ENCODE data around the gene MT3.

Gene MT3

DNA sequence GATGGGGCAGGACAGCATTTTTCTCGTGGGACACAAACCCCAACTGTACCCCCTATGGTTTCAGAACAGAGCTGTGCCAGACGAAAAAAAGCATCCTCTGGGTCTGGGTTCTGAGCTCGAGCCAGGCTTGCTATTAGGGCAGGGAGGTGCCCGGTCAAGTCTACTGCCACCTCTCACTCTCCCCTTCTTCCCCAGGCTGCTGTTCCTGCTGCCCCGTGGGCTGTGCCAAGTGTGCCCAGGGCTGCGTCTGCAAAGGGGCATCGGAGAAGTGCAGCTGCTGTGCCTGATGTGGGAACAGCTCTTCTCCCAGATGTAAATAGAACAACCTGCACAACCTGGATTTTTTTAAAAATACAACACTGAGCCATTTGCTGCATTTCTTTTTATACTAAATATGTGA lies 37.4 kb downstream of the MT3 start:
- Mint-ChIP-seq H3K9me3 (ENCODE audit: low read depth) (no peaks in the 10 kb centered on the region), H3K27ac (no peak overlapping the region), H3K27me3 (peaks cover 10% of the 10 kb centered on the region), H3K4me3 (no peak overlapping the region), H3K4me1 (ENCODE audit: low read depth) (peaks cover 19% of the 10 kb centered on the region), H3K36me3 (no peaks in the 10 kb centered on the region)

DNA sequence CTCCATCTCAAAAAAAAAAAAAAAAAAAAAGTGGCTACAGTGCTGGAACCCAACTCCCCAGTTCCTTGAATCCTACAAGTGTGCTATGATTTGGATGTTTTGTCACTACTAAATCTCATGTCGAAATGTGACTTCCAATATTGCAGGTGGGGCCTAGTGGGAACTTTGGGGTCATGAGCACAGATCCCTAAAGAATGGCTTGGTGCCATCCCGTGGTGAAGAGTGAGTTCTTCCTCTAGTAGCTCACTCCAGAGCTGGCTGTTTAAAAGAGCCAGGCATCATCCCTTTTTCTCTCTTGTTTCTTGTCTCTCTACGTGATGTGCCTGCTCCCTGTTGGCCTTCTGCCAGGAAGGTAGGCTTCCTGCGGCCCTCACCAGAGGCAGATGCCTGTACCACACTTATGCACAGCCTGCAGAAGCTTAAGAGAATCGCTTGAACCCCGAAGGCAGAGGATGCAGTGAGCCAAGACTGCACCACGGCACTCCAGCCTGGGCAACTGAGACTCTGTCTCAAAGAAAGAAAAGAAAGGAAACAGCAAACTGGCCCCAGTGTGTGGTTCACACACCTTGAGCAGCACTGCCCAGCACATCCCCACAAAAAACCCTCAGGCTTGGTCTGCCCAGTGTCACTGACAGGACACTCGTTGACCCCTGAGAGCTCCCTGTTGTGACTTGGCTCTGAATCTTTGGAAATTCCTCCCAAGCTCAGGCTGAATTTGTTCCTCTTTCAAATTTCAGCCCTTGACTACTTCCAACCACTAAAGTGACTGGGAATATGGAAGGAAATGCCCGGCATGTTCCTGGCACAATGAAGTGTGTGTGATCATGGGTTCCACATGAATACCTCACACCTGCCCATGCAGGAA lies 39.4 kb downstream of the MT3 start:
- H3K27ac Mint-ChIP-seq, result no peak overlapping the region
- peaks cover 20% of the 10 kb centered on the region for H3K27me3 Mint-ChIP-seq
- H3K4me1 Mint-ChIP-seq (ENCODE audit: low read depth), result peaks cover 27% of the 10 kb centered on the region
- no peaks in the 10 kb centered on the region for H3K9me3 Mint-ChIP-seq (ENCODE audit: low read depth)
- H3K4me3 Mint-ChIP-seq, result peak overlapping the region; percentile 32
- H3K36me3 Mint-ChIP-seq, result no peaks in the 10 kb centered on the region

DNA sequence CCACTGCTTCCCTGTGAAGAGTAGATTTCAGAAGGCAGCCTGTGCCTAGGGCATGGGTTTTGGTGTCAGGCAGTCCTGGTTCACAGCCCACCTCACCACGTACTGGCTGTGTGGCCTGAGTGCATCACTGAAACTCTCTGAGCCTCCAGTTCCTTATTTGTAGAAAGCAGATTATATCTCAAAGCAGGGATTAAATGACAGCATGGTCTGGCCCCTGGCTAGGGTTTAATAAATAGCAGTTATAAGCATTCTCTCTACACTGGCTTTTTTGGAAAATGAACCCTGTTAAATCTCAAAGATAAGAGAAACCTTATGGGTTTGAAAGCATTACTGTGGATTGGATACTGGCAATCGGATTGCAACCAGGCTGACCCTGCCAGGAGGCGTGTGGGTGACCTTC lies 40.2 kb downstream of the MT3 start:
- H3K4me3 Mint-ChIP-seq, result no peak overlapping the region
- peaks cover 26% of the 10 kb centered on the region for H3K27me3 Mint-ChIP-seq
- peaks cover 24% of the 10 kb centered on the region for H3K4me1 Mint-ChIP-seq (ENCODE audit: low read depth)
- H3K36me3 Mint-ChIP-seq, result no peaks in the 10 kb centered on the region
- no peak overlapping the region for H3K27ac Mint-ChIP-seq
- no peaks in the 10 kb centered on the region for H3K9me3 Mint-ChIP-seq (ENCODE audit: low read depth)

DNA sequence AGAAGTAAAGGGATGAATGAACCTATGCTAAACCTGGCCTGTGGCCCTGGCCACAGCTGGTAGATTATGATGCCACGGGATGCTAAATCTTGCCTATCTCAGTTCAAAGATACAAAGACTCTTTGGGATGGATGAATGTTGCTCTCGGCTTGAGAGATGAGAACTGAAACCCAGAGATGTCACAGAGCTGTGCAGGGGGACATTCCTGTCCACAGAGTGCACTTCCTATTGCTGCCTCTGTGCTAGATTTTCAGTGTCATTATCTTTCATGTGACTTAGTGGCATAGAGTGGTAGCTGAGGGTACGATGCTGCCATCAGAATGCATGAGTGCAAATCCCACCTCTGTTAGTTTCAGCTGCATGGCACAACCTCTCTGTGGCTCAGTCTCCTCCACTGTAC lies 40.8 kb downstream of the MT3 start:
- Mint-ChIP-seq H3K27me3 (peaks cover 32% of the 10 kb centered on the region), H3K4me3 (no peak overlapping the region), H3K36me3 (no peaks in the 10 kb centered on the region), H3K27ac (no peak overlapping the region), H3K4me1 (ENCODE audit: low read depth) (peaks cover 26% of the 10 kb centered on the region), H3K9me3 (ENCODE audit: low read depth) (no peaks in the 10 kb centered on the region)

DNA sequence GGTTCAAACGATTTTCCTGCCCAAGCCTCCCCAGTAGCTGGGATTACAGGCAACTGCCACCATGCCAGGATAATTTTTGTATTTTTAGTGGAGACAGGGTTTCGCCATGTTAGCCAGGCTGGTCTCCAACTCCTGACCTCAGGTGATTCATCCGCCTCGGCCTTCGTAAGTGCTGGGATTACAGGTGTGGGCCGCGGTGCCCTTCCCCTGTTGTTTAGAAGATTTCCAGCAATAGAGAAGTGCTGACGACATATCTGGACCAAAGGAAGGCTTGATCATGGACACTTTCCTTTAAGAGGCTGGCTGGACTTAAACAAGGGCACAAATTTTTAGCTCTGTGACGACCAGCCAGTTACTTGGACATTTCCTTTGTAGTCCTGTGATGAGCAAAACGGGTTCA lies 41.9 kb downstream of the MT3 start:
- Mint-ChIP-seq H3K36me3 (no peaks in the 10 kb centered on the region), H3K4me3 (peak overlapping the region; percentile 83), H3K4me1 (ENCODE audit: low read depth) (peaks cover 25% of the 10 kb centered on the region), H3K9me3 (ENCODE audit: low read depth) (no peaks in the 10 kb centered on the region), H3K27ac (no peak overlapping the region), H3K27me3 (peaks cover 36% of the 10 kb centered on the region)

DNA sequence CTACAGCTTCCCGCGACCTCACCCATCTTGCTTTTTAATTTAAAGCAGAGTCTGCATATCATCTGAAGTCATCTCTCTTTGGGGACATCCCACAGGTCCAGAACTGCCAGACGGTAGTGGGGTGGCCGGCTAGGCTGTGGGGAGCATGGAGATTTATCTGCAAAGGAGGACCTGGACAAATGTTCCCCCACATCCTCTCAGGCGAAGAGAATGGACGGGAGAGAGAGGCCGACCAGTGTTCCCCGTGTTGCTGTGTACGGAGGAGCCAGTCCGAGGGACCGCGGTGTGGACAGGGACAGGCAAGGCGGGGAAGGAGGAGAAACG lies 42.5 kb downstream of the MT3 start:
- Mint-ChIP-seq H3K27me3 (peaks cover 40% of the 10 kb centered on the region), H3K36me3 (no peaks in the 10 kb centered on the region), H3K4me3 (peak overlapping the region; percentile 83), H3K27ac (no peak overlapping the region), H3K4me1 (ENCODE audit: low read depth) (peaks cover 26% of the 10 kb centered on the region), H3K9me3 (ENCODE audit: low read depth) (no peaks in the 10 kb centered on the region)

DNA sequence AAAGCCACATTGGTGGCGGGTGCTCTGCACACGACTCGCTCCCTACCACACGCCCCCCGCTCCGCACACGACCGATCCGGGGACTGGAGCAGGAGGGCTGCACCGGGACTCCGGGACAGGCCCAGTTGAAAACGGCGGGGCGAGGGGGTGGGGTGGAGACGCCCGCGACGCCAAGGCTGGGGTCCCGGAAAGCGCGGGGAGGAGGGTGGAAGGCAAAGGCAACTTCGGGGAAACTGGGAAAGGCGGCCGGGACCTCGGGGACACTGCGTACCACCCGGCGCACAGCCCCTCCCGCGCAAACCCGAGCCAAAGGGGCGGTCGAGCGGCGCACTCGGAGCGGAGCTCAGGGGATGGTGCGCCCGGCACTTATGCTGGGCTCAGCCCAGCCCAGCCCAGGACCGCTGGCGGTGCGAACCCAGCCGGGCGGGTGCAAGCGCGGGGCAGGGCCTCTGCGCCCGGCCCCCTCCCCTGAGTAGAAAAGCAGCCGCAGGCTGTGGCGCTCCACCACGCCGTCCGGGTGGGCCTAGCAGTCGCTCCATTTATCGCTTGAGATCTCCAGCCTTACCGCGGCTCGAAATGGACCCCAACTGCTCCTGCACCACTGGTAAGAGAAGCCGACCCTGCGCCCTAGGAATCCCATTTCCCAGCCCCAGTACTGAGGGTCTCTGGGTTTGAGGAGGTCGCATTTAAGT lies 43.0 kb downstream of the MT3 start, which contains the start of gene MT1M:
Gene MT1M, plus strand, starts transcription at position 504 of the 692 bp plus-strand sequence. Its CDS starts 73 bp downstream, at position 577.
- H3K36me3 Mint-ChIP-seq, result no peaks in the 10 kb centered on the region

DNA sequence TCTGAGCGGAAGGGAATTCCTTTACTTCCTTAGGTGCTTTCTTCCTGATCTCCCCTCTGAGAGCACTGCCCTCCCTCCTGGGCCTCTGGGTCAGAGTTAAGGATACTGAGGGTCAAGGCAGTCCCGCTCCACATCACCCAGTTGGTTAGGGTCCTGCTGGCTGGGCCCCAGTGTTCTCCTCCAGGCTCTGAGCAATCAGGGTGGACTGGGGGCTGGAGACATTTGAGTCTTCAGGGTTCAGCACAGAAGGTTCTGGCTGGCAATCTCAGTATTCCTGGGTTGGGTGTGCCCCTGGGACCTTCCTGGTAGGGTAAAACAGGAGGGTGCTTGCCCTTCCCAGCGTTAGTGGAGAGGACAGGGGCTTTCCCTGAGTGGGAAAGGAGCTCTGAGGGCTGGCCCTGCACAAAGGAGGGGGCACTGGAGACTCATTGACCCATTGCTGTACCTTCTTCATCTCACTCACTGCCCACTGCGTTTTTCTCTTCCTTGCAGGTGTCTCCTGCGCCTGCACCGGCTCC lies 43.6 kb downstream of the MT3 start:
- Mint-ChIP-seq H3K4me3 (peak overlapping the region; percentile 68), H3K4me1 (ENCODE audit: low read depth) (peaks cover 30% of the 10 kb centered on the region), H3K9me3 (ENCODE audit: low read depth) (no peaks in the 10 kb centered on the region), H3K27ac (no peak overlapping the region), H3K36me3 (no peaks in the 10 kb centered on the region), H3K27me3 (peaks cover 46% of the 10 kb centered on the region)

More for the DNA sequence above, 43.0 kb downstream of the MT3 start, which contains the start of gene MT1M:
- H3K27me3 Mint-ChIP-seq, result peaks cover 42% of the 10 kb centered on the region
- H3K27ac Mint-ChIP-seq, result no peak within 1 kb of the TSS
- peaks cover 25% of the 10 kb centered on the region for H3K4me1 Mint-ChIP-seq (ENCODE audit: low read depth)
- peak within 1 kb of the TSS; percentile 83 for H3K4me3 Mint-ChIP-seq
- no peaks in the 10 kb centered on the region for H3K9me3 Mint-ChIP-seq (ENCODE audit: low read depth)

DNA sequence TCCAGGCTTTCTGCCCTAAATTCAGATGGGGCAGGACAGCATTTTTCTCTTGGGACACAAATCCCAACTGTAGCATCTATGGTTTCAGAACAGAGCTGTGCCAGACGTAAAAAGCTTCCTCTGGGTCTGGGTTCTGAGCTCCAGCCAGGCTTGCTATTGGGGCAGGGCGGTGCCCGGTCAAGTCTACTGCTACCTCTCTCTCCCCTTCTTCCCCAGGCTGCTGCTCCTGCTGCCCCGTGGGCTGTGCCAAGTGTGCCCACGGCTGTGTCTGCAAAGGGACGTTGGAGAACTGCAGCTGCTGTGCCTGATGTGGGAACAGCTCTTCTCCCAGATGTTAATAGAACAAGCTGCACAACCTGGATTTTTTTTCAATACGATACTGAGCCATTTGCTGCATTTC lies 44.2 kb downstream of the MT3 start:
- H3K4me1 Mint-ChIP-seq (ENCODE audit: low read depth), result peaks cover 33% of the 10 kb centered on the region
- H3K27me3 Mint-ChIP-seq, result peaks cover 47% of the 10 kb centered on the region
- H3K9me3 Mint-ChIP-seq (ENCODE audit: low read depth), result no peaks in the 10 kb centered on the region
- no peak overlapping the region for H3K4me3 Mint-ChIP-seq
- H3K27ac Mint-ChIP-seq, result no peak overlapping the region
- H3K36me3 Mint-ChIP-seq, result no peaks in the 10 kb centered on the region

DNA sequence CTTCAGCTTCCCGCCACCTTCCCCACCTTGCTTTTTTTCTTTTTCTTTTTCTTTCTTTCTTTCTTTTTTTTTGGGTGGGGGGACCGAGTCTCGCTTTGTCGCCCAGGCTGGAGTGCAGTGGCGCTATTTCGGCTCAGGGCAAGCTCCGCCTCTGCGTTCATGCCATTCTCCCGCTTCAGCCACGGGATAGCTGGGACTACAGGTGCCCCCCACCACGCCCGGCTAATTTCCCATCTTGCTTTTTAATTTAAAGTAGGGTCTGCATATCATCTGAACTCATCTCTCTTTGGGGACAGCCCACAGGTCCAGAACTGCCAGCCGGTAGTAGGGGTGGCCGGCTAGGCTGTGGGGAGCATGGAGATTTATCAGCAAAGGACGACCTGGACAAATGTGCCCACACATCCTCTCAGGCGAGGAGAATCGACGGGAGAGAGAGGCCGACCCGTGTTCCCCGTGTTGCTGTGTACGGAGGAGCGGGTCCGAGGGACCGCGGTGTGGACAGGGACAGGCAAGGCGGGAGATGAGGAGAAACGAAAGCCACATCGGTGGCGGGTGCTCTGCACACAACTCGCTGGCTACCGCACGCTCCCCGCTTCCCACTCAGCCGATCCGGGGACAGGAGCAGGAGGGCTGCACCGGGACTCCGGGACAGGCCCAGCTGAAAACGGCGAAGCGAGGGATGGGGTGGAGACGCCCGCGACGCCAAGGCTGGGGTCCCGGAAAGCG lies 45.5 kb downstream of the MT3 start:
- Mint-ChIP-seq H3K4me3 (peak overlapping the region; percentile 84), H3K9me3 (ENCODE audit: low read depth) (no peaks in the 10 kb centered on the region), H3K27me3 (peaks cover 51% of the 10 kb centered on the region), H3K27ac (peak overlapping the region; percentile 16), H3K4me1 (ENCODE audit: low read depth) (peaks cover 35% of the 10 kb centered on the region), H3K36me3 (no peaks in the 10 kb centered on the region)

DNA sequence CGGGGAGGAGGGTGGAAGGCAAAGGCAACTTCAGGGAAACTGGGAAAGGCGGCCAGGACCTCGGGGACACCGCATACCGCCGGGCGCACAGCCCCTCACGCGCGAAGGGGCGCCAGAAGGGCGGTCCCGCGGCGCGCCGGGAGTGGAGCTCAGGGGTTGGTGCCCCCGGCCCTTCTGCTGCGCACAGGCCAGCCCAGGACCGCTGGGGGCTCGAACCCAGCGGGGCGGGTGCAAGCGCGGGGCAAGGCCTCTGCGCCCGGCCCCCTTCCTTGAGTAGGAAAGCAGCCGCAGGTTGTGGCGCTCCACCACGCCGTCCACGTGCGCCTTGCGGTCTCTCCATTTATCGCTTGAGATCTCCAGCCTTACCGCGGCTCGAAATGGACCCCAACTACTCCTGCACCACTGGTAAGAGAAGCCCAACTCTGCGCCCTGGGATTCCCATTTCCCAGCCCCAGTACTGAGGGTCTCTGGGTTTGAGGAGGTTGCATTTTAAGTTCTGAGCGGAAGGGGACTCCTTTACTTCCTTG lies 46.2 kb downstream of the MT3 start:
- Mint-ChIP-seq H3K9me3 (ENCODE audit: low read depth) (no peaks in the 10 kb centered on the region), H3K27me3 (peaks cover 55% of the 10 kb centered on the region), H3K27ac (no peak overlapping the region), H3K4me3 (peak overlapping the region; percentile 84), H3K36me3 (no peaks in the 10 kb centered on the region), H3K4me1 (ENCODE audit: low read depth) (peaks cover 35% of the 10 kb centered on the region)

DNA sequence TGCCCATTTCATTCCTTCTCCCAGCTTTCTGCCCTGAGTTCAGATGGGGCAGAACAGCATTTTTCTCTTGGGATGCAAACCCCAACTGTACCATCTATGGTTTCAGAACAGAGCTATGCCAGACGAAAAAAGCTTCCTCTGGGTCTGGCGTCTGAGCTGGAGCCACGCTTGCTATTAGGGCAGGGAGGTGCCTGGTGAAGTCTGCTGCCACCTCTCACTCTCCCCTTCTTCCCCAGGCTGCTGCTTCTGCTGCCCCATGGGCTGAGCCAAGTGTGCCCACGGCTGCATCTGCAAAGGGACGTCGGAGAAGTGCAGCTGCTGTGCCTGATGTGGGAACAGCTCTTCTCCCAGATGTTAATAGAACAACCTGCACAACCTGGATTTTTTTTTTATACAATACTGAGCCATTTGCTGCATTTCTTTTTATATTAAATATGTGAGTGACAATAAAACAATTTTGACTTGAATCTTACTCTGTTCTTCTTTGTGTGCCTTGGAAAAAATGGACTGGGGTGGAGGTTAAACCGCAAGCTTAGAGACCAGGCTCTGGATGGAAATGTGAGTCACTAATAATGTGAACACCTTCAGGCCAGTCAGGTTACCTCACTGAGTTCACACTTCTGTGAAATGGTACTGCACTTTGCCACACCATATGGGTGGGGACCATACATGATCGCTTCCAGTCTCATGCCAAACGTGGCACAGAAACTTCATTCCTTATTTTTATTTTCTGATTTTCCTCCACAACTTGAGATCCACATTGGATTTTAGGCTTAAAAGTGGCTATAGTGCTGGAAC lies 47.5 kb downstream of the MT3 start:
- H3K9me3 Mint-ChIP-seq (ENCODE audit: low read depth), result no peaks in the 10 kb centered on the region
- H3K4me3 Mint-ChIP-seq, result peak overlapping the region; percentile 74
- H3K36me3 Mint-ChIP-seq, result no peaks in the 10 kb centered on the region
- peaks cover 45% of the 10 kb centered on the region for H3K27me3 Mint-ChIP-seq
- H3K27ac Mint-ChIP-seq, result no peak overlapping the region
- H3K4me1 Mint-ChIP-seq (ENCODE audit: low read depth), result peaks cover 30% of the 10 kb centered on the region

DNA sequence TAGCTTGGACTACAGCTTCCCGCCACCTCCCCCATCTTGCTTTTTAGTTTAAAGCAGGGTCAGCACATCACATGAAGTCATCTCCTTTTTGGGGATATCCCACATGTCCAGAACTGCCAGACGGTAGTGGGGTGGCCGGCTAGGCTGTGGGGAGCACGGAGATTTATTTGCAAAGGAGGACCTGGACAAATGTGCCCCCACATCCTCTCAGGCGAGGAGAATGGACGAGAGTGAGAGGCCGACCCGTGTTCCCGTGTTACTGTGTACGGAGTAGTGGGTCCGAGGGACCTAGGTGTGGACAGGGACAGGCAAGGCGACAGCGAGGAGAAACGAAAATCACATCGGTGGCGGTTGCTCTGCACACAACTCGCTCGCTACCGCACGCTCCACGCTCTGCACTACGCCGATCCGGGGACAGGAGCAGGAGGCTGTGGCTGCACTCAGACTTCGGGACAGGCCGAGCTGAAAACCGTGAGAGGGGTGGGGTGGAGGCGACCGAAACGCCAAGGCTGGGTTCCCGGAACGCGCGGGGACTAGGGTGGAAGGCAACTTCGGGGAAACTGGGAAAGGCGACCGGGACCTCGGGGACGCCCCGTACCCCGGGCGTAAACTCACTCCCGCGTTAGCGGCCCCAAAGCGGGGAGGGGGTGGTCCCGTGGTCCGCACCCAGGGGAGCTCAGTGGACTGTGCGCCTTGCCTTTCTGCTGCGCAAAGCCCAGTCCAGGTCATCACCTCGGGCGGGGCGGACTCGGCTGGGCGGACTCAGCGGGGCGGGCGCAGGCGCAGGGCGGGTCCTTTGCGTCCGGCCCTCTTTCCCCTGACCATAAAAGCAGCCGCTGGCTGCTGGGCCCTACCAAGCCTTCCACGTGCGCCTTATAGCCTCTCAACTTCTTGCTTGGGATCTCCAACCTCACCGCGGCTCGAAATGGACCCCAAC lies 48.8 kb downstream of the MT3 start, which contains the start of gene MT1A:
Gene MT1A, plus strand, starts transcription at position 853 of the 937 bp plus-strand sequence. Its CDS starts 73 bp downstream, at position 926.
- H3K4me1 Mint-ChIP-seq (ENCODE audit: low read depth), result peaks cover 34% of the 10 kb centered on the region
- no peak within 1 kb of the TSS for H3K27ac Mint-ChIP-seq
- H3K27me3 Mint-ChIP-seq, result peaks cover 41% of the 10 kb centered on the region
- H3K4me3 Mint-ChIP-seq, result peak within 1 kb of the TSS; percentile 68
- H3K36me3 Mint-ChIP-seq, result no peaks in the 10 kb centered on the region
- H3K9me3 Mint-ChIP-seq (ENCODE audit: low read depth), result no peaks in the 10 kb centered on the region
